Ishikawa (cell line): ENCODE measurements around the gene HSPA14.

Source experiments
- FOXM1 ChIP-seq: IDR thresholded peaks from 2 replicates; pipeline ENCODE4 v1.6.1; 2012; ENCODE audit warnings: low read depth, borderline replicate concordance
- RAD21 ChIP-seq: IDR thresholded peaks from 2 replicates; pipeline ENCODE4 v1.6.1; 2012; ENCODE audit warnings: low read depth
- TAF1 ChIP-seq: IDR thresholded peaks from 2 replicates; pipeline ENCODE4 v1.6.1; 2012; ENCODE audit warnings: low read depth, mild to moderate bottlenecking
- YY1 ChIP-seq: IDR thresholded peaks from 2 replicates; pipeline ENCODE4 v1.6.1; 2012; ENCODE audit warnings: low read depth
- TF ChIP-seq, protein P1 (sequence below): IDR thresholded peaks from 2 replicates; pipeline ENCODE4 v1.6.1; 2012; ENCODE audit warnings: low read depth, mild to moderate bottlenecking
- TF ChIP-seq, protein P2 (sequence below): IDR thresholded peaks from 2 replicates; pipeline ENCODE4 v1.6.1; 2012

DNA sequence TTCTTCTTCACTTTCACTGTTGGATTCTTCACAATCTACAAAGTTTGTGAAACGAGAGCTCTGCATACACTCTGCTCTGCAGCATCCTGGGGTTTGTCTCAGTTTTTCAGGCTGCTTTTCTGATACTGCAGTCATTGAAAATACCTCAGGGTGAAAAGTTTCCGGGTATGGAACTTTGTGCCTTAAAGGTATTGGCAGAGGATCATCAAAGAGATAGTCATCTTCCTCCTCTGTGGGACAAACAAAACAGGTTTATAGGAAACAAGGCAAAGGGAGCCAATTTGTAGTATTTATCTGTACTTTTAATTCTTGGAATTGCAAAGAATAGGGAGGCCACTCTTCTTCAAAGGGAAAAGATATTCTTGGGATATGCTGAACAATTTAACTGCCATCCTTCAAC is 71.0 kb downstream of the HSPA14 start:
- no peak for TF ChIP-seq TAF1
- TF ChIP-seq, protein P1, sequence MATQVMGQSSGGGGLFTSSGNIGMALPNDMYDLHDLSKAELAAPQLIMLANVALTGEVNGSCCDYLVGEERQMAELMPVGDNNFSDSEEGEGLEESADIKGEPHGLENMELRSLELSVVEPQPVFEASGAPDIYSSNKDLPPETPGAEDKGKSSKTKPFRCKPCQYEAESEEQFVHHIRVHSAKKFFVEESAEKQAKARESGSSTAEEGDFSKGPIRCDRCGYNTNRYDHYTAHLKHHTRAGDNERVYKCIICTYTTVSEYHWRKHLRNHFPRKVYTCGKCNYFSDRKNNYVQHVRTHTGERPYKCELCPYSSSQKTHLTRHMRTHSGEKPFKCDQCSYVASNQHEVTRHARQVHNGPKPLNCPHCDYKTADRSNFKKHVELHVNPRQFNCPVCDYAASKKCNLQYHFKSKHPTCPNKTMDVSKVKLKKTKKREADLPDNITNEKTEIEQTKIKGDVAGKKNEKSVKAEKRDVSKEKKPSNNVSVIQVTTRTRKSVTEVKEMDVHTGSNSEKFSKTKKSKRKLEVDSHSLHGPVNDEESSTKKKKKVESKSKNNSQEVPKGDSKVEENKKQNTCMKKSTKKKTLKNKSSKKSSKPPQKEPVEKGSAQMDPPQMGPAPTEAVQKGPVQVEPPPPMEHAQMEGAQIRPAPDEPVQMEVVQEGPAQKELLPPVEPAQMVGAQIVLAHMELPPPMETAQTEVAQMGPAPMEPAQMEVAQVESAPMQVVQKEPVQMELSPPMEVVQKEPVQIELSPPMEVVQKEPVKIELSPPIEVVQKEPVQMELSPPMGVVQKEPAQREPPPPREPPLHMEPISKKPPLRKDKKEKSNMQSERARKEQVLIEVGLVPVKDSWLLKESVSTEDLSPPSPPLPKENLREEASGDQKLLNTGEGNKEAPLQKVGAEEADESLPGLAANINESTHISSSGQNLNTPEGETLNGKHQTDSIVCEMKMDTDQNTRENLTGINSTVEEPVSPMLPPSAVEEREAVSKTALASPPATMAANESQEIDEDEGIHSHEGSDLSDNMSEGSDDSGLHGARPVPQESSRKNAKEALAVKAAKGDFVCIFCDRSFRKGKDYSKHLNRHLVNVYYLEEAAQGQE, result no peak
- no peak for TF ChIP-seq YY1
- no peak for TF ChIP-seq FOXM1
- TF ChIP-seq RAD21, result no peak
- TF ChIP-seq, protein P2, sequence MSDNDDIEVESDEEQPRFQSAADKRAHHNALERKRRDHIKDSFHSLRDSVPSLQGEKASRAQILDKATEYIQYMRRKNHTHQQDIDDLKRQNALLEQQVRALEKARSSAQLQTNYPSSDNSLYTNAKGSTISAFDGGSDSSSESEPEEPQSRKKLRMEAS, result no peak
